NCI-H1930 (cell line): Measurements from ENCODE around the gene IQGAP1.
"Not testable (repeated sequence)": the region's sequence is repeated elsewhere in the genome, so short reads cannot be mapped to it uniquely, and the experiment has no call there.

ENCODE experiments used
- DNase-seq, 2 experiments: peaks; one replicate each; lab custom pipeline; 2025; lab: John Stamatoyannopoulos, UW

Gene IQGAP1

DNA sequence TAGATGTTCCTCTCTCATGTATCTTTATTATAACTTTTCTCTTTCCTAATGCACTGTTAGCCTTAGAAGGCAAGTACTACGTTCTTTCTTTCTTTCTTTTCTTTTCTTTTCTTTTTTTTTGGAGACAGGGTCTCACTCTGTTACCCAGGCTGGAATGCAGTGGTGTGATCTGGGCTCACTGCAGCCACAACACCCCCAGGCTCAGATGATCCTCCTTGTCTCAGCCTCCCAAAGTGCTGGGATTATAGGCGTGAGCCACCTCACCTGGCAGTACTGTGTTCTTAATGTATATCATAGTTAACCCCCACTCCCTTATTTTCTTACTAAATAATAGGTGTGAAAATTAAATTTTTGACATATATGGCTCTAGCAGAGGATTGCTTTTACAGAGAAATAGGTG is 23.1 kb downstream of the IQGAP1 start:
- DNase-seq = no peak

DNA sequence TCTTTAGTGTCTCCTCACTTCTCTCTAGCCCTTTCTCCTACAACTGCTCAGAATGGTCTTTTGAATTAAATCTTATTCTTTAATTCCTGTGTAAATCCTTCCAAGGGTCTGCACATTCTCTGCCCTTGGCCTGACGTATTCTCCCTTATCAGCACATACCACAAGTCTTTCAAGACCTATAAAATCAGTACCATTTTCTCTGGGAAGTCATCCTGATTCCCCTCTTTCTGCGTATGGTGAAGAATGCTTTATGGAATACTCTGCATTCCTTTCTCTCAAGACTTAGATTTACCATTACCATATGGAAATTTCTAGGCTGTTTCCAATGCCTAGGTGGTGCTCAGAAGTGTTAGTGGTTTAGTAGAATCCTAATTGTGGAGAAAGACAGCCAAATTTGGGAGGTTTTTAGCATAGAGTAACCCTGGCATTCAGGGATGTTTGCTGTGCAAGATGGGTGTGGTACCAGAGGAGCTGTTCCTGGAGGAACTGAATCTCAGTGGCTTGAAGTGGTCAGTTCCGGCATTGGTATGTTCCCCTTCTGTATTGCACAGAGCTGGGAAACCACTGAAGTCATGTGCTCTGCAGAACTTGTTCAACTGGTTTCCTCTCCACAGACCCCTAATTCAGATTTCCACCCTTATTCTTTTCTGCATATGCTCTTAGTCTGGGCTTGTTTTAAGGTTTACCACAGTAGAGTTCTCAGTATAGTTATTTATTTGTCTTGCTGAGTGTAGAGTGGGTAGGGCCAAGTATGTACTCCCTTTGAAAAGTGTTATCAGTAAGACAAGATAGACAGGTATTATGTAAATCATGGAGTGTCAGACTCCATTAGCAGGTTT is 24.5 kb downstream of the IQGAP1 start:
- no peak for DNase-seq

DNA sequence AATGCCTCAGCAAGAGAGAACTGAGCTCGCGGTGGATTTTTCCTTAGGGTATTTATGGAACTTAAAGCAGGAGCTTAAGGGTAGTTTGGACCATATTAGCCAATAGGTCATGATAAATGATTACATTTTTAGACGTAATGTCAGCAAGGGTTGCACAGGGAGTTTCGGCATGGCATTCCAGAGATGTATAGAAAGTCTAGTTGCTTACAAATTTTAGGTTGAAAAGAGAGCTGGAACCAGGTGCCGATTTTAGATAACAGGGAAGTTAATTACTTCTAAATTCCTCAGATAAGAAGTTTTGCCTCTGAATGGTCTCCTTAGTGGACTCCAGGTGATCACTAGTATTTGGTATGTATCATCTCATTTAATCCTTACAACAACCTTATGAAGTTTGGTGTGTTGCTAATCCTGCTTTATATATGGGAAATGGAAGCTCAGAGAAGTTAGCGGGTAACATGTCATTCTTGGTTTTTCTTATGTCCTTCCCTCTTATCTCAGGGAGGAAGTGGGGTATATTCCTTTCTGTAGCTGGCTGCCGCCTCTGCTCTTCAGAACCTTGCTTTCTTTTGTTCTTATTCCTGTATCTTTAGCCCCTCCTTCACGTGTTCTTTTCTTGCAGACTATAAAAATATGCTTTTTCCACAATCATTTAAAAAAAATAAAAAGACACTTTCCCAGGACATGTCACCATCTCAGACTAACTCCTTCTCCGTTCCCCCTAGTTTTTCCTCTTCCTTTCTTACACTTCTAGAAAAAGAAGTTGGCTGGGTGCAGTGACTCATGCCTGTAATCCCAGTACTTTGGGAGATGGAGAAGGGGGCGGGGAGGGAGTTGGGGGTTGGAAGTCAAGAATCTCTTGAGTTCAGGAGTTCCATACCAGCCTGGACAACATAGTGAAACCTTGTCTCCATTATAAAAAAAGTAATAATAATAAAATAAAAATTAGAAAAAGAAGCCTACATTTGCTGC is 25.7 kb downstream of the IQGAP1 start:
- no peak for DNase-seq

DNA sequence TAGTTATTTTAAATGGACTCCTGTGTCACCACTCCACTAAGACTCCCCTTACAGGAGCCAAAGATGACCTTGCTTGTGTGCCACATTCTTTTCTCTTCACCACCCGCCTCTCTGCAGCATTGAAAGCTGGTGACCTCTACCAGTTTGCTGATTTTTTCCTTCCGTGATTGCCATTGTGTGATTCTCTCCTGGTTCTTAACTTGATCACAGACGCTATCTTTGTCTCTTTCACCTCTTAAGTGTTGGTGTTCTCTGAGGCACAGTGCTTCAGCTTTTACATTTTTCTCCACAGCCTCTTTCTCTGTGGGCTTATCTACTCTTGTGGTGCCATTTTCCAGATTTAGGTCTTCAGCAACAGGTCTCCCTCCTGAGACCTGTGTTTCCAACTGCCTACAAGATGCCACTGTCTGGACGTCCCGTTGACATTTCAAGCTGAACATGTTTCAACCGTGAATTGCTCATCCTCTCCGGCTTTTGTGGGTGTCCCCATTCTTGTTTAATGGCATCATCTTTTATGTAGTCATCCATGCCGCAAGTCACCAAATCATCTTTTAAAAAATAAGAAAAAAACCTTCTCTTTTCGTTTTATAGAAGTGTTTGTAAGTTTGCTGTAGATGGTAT is 26.5 kb downstream of the IQGAP1 start:
- DNase-seq = no peak

DNA sequence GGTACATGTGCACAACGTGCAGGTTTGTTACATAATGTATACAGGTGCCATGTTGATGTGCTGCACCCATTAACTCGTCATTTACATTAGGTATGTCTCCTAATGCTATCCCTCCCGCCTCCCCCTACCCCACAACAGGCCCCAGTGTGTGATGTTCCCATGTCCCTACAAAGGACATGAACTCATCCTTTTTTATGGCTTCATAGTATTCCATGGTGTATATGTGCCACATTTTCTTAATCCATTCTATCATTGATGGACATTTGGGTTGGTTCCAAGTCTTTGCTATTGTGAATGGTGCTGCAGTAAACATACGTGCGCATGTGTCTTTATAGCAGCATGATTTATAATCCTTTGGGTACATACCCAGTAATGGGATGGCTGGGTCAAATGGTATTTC is 28.0 kb downstream of the IQGAP1 start:
- not testable (repeated sequence) for DNase-seq

DNA sequence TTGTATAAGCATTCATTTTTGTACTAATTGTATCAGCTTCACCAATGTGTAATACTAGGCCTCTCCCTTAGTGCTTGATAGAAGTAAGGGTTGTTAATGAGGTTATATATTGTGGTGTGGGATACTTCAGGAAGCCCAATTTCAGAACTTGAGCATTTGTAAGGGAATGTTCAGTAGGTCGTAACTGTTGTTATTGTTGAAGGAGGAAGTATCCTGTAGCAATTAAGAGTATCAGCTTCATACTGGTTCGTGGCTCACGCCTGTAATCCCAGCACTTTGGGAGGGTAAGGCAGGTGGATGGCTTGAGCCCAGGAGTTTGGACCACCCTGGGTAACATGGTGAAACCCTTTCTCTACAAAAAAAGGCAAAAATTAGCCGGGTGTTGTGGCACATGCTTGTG is 30.6 kb downstream of the IQGAP1 start:
- DNase-seq = no peak

DNA sequence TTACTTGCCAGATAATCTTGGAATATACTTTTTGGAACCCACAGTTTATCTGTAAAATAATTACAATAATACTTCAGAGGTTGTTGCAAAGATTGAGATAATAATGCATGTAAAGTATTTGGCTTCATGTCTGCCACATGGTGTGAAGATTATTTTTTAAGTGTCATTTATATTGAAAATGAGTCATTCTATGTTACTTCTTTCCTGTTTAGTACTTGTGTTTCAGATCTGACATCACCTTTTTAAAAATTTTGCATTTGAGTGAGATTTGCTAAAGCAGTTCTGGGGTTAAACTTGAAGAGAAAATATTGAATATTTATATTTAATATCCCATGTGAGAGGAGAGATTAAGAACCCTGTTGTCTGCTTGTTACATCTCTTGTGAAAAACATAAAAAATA is 31.2 kb downstream of the IQGAP1 start:
- DNase-seq = no peak

DNA sequence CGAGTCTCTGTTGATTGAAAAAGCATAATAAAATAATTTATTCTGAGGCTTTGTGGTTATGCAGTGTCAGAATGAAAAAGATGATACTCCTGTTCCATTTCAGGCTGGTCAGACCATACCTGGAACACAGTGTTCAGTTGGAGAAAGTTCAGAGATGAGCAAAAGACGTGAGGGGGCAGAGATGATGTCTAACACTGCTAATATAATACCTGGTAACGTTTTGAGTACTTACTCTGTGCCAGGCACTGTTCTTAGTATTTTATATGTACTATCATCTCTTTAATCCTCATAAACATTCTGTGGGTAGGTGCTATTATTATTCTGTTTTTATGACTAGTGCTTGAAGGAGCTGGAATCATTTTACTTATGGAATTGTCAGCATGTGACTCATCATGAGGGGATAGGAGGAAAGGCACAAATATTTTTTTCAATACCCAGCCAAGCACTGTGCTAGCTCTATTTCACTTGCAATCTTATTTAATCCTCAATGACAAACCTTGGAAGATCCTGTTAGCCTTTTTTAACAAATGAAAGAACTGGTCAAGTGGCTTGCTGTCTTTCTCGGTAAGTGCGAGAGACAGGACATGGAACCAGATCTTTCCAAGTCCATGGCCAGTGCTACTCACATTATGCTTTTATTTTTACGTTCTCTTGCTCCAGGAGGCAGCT is 31.8 kb downstream of the IQGAP1 start:
- no peak for DNase-seq

DNA sequence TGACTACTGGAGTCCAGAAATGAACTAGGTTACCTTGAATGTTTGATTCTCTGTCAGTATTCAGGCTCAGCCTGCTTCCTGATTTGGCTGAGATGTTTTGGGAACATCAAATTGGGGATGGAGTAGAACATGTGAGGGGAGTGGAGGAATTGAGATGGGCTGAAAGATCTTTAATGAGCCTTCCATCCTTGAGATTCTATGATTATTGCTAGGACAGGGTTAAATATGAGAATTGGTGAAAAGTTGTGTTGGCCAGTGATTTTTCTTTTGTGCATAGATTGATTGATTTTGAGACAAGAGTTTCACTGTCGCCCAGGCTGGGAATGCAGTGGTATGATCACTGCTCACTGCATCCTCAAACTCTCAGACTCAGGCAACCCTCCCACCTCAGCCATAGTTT is 32.4 kb downstream of the IQGAP1 start:
- no peak for DNase-seq

DNA sequence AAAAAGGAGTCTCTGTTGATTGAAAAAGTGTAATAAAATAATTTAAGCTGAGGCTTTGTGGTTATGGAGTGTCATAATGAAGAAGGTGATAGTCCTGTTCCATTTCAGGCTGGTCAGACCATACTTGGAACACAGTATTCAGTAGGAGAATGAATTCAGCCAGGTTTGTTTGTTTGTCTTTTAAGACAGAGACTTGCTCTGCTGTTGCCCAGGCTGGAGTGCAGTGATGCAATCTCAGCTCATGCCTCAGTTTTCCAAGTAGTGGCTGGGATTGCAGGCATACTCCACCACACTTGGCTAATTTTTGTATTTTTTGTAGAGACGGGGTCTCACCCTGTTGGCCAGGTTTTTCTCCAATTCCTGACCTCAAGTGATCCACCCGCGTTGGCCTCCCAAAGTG is 33.5 kb downstream of the IQGAP1 start:
- DNase-seq = no peak

DNA sequence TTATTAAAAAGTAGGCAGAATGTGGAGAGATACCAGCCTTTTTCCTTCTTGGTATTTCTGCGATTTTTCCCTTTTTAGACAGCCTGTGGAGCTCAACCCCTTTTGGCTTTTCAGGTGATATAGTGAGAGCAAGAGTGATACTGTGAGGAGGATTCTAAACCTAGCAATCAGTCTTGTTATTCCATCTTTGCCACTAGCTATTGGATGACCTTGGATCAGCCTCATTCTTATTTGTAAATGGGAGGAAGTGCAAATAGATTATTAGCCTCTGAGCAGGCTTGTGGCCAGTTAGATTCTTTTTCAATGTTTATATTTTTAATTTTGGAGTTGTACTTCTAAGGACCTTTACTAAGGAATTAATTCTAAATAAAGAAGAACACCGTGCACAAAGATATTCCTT is 34.0 kb downstream of the IQGAP1 start:
- no peak for DNase-seq

DNA sequence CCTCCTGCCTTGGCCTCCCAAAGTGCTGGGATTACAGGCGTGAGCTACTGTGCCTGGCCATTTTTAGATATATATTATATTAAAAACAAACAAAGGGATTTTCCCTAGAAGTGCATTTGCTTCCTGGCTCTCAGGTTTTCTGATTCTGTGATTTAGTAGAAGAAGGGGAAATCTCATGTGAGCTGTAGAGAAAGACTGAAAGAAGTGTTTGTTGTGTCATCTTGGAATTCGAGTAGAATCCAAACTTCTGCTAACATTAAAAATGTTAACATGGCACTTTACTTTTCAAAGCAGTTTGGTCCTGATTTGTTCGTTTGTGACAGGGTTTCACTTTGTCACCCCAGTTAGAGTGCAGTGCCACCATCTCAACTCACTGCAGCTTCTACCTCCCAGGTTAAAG is 34.9 kb downstream of the IQGAP1 start:
- no peak for DNase-seq

DNA sequence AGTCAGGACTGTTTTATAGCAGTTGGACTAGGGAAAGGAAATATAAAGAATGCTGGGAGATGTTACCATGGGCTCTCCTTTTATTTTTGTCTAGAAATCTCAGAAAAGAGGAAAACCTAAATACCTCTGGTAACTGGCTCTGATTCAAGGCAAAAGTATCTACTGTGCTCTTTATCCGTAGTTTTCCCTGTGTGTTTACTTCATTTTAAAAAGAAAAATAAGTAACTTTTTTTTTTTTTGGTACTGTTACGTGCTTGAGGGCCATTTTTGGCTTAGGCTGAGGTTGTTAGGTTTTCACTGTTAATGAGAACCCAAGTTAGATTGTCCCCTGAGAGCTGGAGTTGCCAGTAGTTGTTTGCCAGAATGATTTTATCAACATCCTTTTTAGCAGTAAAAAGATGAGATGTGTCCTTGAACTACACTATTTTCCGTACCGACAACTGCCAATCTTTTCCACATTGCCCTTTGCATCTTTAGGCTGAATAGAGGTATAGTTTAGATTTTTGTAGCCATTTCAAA is 35.8 kb downstream of the IQGAP1 start:
- no peak for DNase-seq

DNA sequence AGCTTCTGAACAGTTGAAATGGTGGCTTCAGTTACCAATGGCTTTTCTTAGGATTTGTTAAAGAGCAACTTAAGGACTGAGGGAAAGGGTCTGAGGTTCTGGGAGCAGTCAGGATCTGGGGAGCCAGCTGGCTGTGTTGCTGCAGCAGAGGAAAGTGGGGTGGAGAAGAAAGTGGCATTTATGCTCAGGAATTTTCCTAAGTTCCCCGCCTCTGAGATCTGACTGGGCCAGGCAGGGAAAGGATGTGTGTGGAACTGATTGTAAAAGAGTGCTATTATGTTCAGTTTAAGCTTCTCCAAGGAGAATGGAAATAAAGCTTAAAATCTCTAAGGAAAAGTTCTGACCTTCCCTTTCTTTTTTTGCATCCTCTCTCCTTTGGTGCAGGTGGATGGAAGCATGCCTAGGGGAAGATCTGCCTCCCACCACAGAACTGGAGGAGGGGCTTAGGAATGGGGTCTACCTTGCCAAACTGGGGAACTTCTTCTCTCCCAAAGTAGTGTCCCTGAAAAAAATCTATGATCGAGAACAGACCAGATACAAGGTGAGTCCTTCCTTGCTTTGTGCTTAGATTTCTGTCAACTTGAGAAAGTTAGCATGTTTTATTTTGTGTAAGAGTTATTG is 37.8 kb downstream of the IQGAP1 start:
- no peak for DNase-seq

DNA sequence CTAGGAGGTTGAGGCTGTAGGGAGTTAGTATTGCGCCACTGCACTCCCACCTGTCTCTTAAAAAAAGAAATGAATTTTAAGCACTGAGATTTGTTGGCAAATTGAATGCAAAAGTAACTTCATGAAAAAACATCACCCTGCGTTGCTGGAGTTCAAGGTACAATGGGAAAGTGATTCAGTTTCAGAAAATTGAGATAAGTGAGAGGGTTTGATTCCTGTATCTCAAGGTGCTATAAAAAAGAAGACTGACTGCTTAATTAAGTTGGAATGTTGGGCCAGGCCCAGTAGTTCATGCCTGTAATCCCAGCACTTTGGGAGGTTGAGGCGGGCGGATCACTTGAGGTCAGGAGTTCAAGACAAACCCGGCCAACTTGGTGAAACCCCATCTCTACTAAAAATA is 39.1 kb downstream of the IQGAP1 start:
- DNase-seq = no peak

DNA sequence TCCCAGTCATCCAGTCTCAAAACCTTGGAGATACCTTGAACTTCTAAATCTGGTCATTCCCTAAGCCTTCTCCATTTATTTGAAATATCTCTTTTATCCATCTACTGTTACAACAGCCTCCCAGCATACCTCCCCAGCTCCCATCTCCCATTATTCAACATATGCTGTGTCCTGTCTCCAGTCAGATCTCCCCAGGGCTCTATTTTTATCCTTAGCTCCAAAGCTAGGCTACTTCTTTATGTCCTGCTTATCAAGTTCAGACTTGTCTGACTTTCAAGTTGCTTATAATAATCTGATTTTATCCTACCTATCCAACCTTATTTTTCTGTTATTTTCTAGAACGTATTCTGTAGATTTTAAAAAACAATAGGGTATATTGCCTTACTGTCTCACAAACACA is 44.2 kb downstream of the IQGAP1 start:
- no peak for DNase-seq

DNA sequence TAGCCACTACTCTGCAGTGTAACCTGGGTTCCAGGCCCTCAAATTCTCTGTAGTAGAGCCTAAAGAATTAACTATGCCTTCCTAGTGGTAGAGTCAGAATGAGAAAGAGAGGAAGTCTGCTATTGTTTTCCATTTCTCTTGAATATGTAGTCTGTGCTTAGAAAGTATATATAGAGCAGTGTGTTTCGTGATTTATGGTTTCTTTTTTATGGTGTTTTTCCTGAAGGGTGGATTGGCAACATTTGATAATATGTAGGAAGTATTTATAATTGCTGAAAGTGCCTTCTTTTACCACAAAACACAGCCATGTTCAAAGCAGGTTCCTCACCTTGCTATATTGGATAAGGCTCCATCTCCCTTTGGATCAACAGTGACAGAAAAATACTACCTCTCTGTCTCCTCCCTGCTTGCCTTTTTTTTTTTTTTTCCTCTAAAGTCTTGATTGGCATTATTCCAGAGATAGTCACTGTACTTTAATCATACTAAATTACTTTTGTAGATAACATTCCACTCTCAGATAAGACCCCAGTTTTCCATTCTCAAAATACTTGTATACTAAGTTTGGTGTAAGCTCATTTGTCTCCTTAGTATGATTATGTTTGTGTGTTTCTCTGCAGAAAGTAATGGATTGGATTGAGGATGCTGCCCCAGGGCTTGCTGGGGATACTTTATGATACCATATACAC is 47.8 kb downstream of the IQGAP1 start:
- DNase-seq = no peak

DNA sequence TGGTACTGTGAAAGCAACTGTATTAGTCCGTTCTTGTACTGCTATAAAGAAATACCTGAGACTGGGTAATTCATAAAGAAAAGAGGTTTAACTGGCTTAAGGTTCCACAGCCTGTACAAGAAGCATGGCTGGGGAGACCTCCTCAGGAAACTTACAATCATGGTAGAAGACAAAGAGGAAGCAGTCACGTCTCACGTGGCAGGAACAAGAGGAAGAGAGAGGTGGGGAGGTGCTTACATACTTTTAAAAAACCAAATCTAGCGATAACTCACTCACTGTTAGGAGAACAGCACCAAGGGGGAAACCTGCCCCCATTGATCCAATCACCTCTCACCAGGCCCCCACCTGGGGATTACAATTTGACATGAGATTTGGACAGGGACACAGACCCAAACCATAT is 48.9 kb downstream of the IQGAP1 start:
- no peak for DNase-seq

DNA sequence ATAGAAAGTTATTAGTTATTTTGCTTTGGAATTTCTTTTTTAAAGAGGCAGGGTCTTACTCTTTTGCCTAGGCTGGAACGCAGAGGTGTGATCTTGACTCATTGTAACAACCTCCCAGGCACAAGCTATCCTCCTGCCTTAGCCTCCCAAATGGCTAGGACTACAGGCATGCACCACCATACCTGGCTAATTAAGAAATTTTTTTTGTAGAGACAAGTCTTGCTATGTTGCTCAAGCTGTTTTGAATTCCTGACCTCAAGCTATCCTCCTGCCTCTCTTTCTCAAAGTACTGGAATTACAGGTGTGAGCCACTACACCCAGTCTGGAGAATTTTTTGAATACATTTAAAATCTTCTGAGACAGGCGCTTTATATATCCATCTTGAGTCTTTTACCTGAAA is 49.5 kb downstream of the IQGAP1 start:
- DNase-seq = no peak

DNA sequence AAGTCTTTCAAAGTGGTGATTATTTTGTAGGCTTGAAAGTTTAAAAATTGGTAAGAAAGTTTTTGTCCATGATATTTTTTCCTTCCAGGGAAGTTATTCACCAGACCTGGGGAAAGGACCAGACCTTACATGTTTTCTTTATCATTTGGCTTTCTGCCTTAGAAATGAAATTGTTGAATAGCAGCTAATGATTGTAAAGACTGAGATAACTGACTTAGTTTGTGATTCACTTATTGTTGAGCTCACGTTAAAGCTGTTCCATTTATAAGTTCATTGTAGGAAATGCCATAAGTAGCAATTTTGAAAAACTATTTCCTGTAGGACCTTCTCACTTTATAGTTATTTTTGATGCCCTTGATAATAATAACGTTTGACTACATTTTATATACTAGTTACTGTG is 51.9 kb downstream of the IQGAP1 start:
- no peak for DNase-seq

DNA sequence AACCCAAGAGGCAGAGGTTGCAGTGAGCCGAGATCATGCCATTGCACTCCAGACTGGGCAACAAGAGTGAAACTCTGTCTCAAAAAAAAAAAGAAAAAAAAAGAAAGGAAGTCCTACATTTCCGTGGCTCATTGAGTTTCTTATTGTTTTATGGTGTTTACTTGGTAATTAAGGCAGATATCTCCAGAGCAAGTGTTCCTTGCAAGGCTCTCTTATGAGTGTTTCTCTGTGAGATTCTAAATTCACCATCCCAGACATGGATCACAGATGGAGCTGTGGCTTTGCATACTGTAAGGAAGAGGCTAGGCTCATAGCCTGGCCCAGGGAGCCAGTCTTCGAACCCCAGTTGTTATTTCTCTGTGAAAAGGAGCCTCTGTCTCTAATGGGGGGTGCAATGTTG is 53.0 kb downstream of the IQGAP1 start:
- no peak for DNase-seq
